ENCODE results near the gene RBP3.

- TF ChIP-seq CTCF (tag by site-specific recombination; IDR thresholded peaks at IDR 0.05): no peak
- TF ChIP-seq ZBTB7A (tag by site-specific recombination; IDR thresholded peaks at IDR 0.05; ENCODE audit: low read depth): no peak
- no peak for TF ChIP-seq ZNF660 (tag by site-specific recombination; IDR thresholded peaks at IDR 0.05)
Observed at GRCh38 chr10:47366181-47366631, 18.0 kb downstream of the RBP3 start.

Measured in HEK293 (cell line).